GM21381 (cell line): ENCODE results near the gene VPREB1.
"Not testable (repeated sequence)": the region's sequence is repeated elsewhere in the genome, so short reads cannot be mapped to it uniquely, and the experiment has no call there.

ENCODE experiments used
- ATAC-seq: cut with Tn5 transposase; IDR thresholded peaks from one replicate; pipeline ENCODE4 v1.9.1; 2021; ENCODE audit warnings: mild to moderate bottlenecking, moderate library complexity; ENCODE audit not compliant: unreplicated experiment

Gene VPREB1

GRCh38 chr22:22292656-22293055, 48.1 kb downstream of the VPREB1 start:
- ATAC-seq = not testable (repeated sequence)

- not testable (repeated sequence) for ATAC-seq
These were observed 48.9 kb downstream of the VPREB1 start for GRCh38 chr22:22293436-22293835.

DNA sequence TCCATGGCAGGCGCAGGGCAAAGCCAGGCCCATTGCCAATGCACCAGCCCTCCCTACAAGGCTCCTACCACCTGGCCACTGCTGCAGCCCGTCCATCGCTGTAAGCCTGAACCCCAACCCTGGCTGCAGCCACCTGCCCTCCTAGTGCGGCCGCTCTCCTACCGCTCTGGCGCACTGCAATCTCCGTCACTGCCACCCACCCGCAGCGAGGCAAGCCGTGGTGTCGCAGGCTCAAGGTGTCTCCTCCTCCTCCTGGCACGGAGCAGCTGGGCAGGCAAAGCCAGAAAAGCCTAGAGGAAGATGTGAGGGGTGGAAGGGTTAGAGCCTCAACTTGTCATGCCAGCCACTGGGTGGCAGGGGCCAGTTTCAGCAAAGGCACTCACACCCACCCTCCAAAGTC, 50.1 kb downstream of the VPREB1 start:
- ATAC-seq = not testable (repeated sequence)
